Neural cell (in vitro differentiated cells): ENCODE measurements around the gene OR52E6. TPM values are rescaled to one million over a fixed set of nuclear protein-coding genes. Genes with fewer than 3 reads are reported as not detected.

Experiments
- H2AFZ ChIP-seq: fragments of 200-600, 300-800 bp; sonication (generic), shearing (Covaris generic); 2 replicates; pipeline ENCODE4 v1.6.0; 2014; ENCODE audit warnings: low read depth, mild to moderate bottlenecking, antibody characterized with exemption, low read length, moderate library complexity
- H3F3A ChIP-seq: fragments of 200-600 bp; shearing (Covaris generic); 2 replicates; pipeline ENCODE4 v1.6.1; 2016; ENCODE audit warnings: mild to moderate bottlenecking, moderate library complexity, mixed read lengths, antibody characterized with exemption, low read length; ENCODE audit not compliant: insufficient read depth, poor library complexity, severe bottlenecking
- H3K27ac ChIP-seq: fragments of 200-600, 300-800 bp; sonication (generic), shearing (Covaris generic); 2 replicates; pipeline ENCODE4 v1.5.1; 2014; ENCODE audit warnings: mild to moderate bottlenecking, low read length, moderate library complexity
- H3K27me3 ChIP-seq: fragments of 300-800, 200-600 bp; sonication (generic), shearing (Covaris generic); 2 replicates; pipeline ENCODE4 v1.6.0; 2014; ENCODE audit warnings: mild to moderate bottlenecking, low read depth, low read length, moderate library complexity; ENCODE audit not compliant: insufficient read depth
- H3K36me3 ChIP-seq: fragments of 300-800, 200-600 bp; sonication (generic), shearing (Covaris generic); 2 replicates; pipeline ENCODE4 v1.5.1; 2014; ENCODE audit warnings: mild to moderate bottlenecking, antibody characterized with exemption, low read length, moderate library complexity; ENCODE audit not compliant: insufficient read depth
- H3K4me2 ChIP-seq: fragments of 300-800, 200-600 bp; sonication (generic), shearing (Covaris generic); 2 replicates; pipeline ENCODE4 v1.6.0; 2014; ENCODE audit warnings: mild to moderate bottlenecking, low read length
- H3K4me3 ChIP-seq: fragments of 300-800, 200-600 bp; sonication (generic), shearing (Covaris generic); 2 replicates; pipeline ENCODE4 v1.5.1; 2014; ENCODE audit warnings: mild to moderate bottlenecking, low read length, moderate library complexity
- H3K79me2 ChIP-seq: fragments of 200-600 bp; shearing (Covaris generic); replicated peaks from 2 replicates; pipeline ENCODE4 v1.6.0; 2014; ENCODE audit warnings: mild to moderate bottlenecking, low read length, moderate library complexity; ENCODE audit not compliant: insufficient read depth
- H3K9ac ChIP-seq: fragments of 300-800, 200-600 bp; sonication (generic), shearing (Covaris generic); 2 replicates; pipeline ENCODE4 v1.6.1; 2016; ENCODE audit warnings: mild to moderate bottlenecking, low read length, mixed read lengths
- H3K9me2 ChIP-seq: fragments of 200-600 bp; shearing (Covaris generic); 2 replicates; pipeline ENCODE4 v1.6.1; 2016; ENCODE audit warnings: mild to moderate bottlenecking, low read length, mixed read lengths; ENCODE audit not compliant: insufficient read depth
- H3K9me3 ChIP-seq: fragments of 200-600, 300-800 bp; sonication (generic), shearing (Covaris generic); 2 replicates; pipeline ENCODE4 v1.6.1; 2016; ENCODE audit warnings: mild to moderate bottlenecking, mixed run types, low read length, moderate library complexity, mixed read lengths
- H4K20me1 ChIP-seq: fragments of 200-600 bp; shearing (Covaris generic); 2 replicates; pipeline ENCODE4 v1.6.1; 2016; ENCODE audit warnings: mild to moderate bottlenecking, mixed run types; ENCODE audit not compliant: insufficient read depth
- CTCF ChIP-seq: fragments of 450-650 bp; IDR thresholded peaks from 2 replicates; pipeline ENCODE4 v1.5.1; 2014; ENCODE audit warnings: antibody characterized with exemption, mild to moderate bottlenecking, moderate library complexity; ENCODE audit not compliant: poor library complexity, severe bottlenecking
- EP300 ChIP-seq: fragments of 450-650 bp; conservative IDR thresholded peaks from 2 replicates; pipeline ENCODE4 v1.6.1; 2014; ENCODE audit warnings: antibody characterized with exemption, mild to moderate bottlenecking, moderate library complexity; ENCODE audit not compliant: poor library complexity, severe bottlenecking
- EZH2 ChIP-seq: fragments of 200-600, 300-800 bp; shearing (Covaris generic), sonication (generic); IDR thresholded peaks from 2 replicates; pipeline ENCODE4 v1.6.1; 2014; ENCODE audit warnings: antibody characterized with exemption, low read length, borderline replicate concordance, mild to moderate bottlenecking; ENCODE audit not compliant: insufficient read depth, poor library complexity, severe bottlenecking
- POLR2AphosphoS5 ChIP-seq: IDR thresholded peaks from 2 replicates; pipeline ENCODE4 v1.6.1; 2012
- RAD21 ChIP-seq: fragments of 450-650 bp; conservative IDR thresholded peaks from 2 replicates; pipeline ENCODE4 v1.6.1; 2014; ENCODE audit warnings: antibody characterized with exemption, mild to moderate bottlenecking, moderate library complexity
- REST ChIP-seq: IDR thresholded peaks from 2 replicates; pipeline ENCODE4 v1.6.1; 2012; ENCODE audit warnings: borderline replicate concordance
- SMC3 ChIP-seq: fragments of 450-650 bp; conservative IDR thresholded peaks from 2 replicates; pipeline ENCODE4 v1.6.1; 2014; ENCODE audit warnings: antibody characterized with exemption, mild to moderate bottlenecking, moderate library complexity; ENCODE audit not compliant: poor library complexity
- polyA minus RNA-seq: library from RNA; depleted of rRNA, polyadenylated mRNA; stranded (reverse); fragments of >200 nt; gene quantifications from 2 replicates; pipeline ENCODE4 v1.2.3, GENCODE V29; 2014
- polyA plus RNA-seq: library from polyadenylated mRNA; depleted of rRNA; stranded (reverse); fragments of >200 nt; gene quantifications from 2 replicates; pipeline ENCODE4 v1.2.3, GENCODE V29; 2014

OR52E6 gene
- not detected in 2 replicates for polyA plus RNA-seq
- polyA minus RNA-seq: not detected in 2 replicates

GRCh38 chr11:5841797-5842196 is at the start of gene OR52E6:
TSS of gene OR52E6 (minus strand) at chr11:5841897. CDS start at chr11:5841897, 0 bp downstream.
- no peaks in the 10 kb centered on the region for H3K79me2 ChIP-seq
- H3K36me3 ChIP-seq: no peaks in the 10 kb centered on the region
- H3K27ac ChIP-seq: no peak within 1 kb of the TSS
- no peaks in the 10 kb centered on the region for H3K9me3 ChIP-seq
- H3F3A ChIP-seq: no peaks in the 10 kb centered on the region
- H3K9ac ChIP-seq: no peak within 1 kb of the TSS
- TF ChIP-seq POLR2AphosphoS5 (no peak), CTCF (no peak)
- no peaks in the 10 kb centered on the region for H4K20me1 ChIP-seq
- no peak within 1 kb of the TSS for H2AFZ ChIP-seq
- H3K9me2 ChIP-seq: no peaks in the 10 kb centered on the region
- no peak within 1 kb of the TSS for H3K4me3 ChIP-seq
- no peak within 1 kb of the TSS for H3K4me2 ChIP-seq
- no peaks in the 10 kb centered on the region for H3K27me3 ChIP-seq

- no peaks in the 10 kb centered on the region for H3F3A ChIP-seq
- no peak overlapping the region for H2AFZ ChIP-seq
- no peaks in the 10 kb centered on the region for H3K9me3 ChIP-seq
- H4K20me1 ChIP-seq: no peaks in the 10 kb centered on the region
- H3K27me3 ChIP-seq: no peaks in the 10 kb centered on the region
- no peak overlapping the region for H3K4me2 ChIP-seq
- H3K9me2 ChIP-seq: no peaks in the 10 kb centered on the region
- H3K27ac ChIP-seq: no peak overlapping the region
- no peaks in the 10 kb centered on the region for H3K79me2 ChIP-seq
- TF ChIP-seq POLR2AphosphoS5 (no peak), EZH2 (no peak), RAD21 (peak; percentile 70), SMC3 (peak; percentile 69), EP300 (no peak), CTCF (peak; percentile 70)
- H3K36me3 ChIP-seq: no peaks in the 10 kb centered on the region
- no peak overlapping the region for H3K9ac ChIP-seq
- no peak overlapping the region for H3K4me3 ChIP-seq
Observed at GRCh38 chr11:5891216-5891800, 49.6 kb upstream of the OR52E6 start.

- Histone ChIP-seq H2AFZ (no peak overlapping the region), H3F3A (no peaks in the 10 kb centered on the region), H3K4me3 (no peak overlapping the region), H3K9me3 (no peaks in the 10 kb centered on the region), H3K4me2 (no peak overlapping the region), H3K9ac (no peak overlapping the region), H3K79me2 (no peaks in the 10 kb centered on the region), H3K27ac (no peak overlapping the region), H3K27me3 (no peaks in the 10 kb centered on the region), H3K36me3 (no peaks in the 10 kb centered on the region), H3K9me2 (no peaks in the 10 kb centered on the region), H4K20me1 (no peaks in the 10 kb centered on the region)
- no peak for TF ChIP-seq EZH2
- no peak for TF ChIP-seq REST
- TF ChIP-seq RAD21: no peak
- TF ChIP-seq EP300: no peak
- TF ChIP-seq POLR2AphosphoS5: no peak
Observed at GRCh38 chr11:5887661-5888060, 46.0 kb upstream of the OR52E6 start.
